ENCODE measurements around the gene GLIS1. TPM values are rescaled to one million over a fixed set of nuclear protein-coding genes. Genes with fewer than 3 reads are reported as not detected.

The GLIS1 gene
- total RNA-seq, 1 experiment from 2014 or later: 3.0 TPM

DNA sequence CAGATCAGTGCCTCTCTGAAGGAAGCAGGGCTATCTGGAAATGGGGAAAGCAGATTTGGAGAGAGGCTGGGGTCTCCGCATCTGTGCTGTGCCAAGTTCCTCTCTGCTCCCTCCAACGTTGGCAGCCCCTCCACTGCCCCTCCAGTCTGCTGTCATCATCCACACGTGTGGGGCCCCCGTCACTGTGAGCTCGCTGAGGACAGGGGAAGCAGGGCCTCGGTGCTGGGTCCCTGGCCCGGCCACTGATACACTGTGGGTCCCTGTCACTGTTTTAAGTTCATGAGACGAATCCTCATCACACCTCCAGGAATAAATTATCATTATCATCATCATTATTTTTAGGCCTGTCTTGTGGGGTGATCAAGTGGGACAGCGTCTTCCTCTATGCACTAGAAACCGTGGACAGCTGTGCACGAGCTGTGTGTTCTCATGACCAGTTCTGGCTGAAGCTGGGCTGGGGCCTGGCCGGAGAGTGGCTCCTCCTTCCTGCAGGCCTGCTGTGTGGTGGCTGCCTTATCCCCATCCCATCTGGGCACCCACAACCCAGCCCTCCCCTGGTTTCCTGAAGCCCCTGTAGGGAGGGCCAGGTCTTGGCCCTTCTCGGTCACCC, 227.5 kb downstream of the GLIS1 start:
- DNase-seq (ENCODE audit: low read depth): no peak

DNA sequence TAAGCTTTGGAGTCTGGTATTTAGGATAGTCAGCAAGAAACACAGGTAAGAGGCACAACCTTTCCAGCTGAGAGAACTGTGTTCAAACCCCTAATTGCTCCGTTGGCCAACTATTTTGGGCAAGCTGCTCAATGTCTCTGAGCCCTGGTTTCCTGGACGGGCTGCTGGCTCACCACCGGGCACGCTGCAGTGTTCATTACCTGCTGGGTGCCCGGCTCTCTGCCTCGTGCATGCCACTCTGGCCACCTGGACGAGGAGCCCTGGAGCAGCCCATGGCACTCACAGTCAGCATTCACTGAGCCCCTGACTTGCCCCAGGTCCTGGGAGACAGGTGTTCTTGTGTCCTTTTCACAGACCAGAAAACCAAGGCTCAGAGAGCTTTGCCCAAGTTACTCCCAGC, 228.7 kb downstream of the GLIS1 start:
- no peak for DNase-seq (ENCODE audit: low read depth)

DNA sequence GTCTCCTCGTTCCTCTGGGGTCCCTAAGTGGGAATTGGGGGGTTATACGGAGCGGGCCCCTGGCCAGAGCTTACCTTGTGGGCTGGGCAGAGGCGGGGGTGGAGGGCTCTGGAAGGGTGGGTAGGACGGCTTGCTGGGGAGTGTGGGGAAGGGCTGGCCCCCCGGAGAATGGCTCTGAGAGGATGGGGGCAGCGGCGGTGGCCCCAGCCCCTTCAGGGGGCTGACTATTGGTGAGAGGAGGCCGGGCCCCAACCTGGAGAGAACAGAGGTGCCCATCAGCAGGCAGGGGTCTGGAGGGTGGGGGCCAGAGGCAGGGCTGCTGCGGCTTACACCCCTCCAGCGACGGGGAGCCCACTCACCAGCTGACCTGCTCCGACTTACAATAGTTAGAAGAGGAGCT, 229.2 kb downstream of the GLIS1 start:
- DNase-seq (ENCODE audit: low read depth): no peak

DNA sequence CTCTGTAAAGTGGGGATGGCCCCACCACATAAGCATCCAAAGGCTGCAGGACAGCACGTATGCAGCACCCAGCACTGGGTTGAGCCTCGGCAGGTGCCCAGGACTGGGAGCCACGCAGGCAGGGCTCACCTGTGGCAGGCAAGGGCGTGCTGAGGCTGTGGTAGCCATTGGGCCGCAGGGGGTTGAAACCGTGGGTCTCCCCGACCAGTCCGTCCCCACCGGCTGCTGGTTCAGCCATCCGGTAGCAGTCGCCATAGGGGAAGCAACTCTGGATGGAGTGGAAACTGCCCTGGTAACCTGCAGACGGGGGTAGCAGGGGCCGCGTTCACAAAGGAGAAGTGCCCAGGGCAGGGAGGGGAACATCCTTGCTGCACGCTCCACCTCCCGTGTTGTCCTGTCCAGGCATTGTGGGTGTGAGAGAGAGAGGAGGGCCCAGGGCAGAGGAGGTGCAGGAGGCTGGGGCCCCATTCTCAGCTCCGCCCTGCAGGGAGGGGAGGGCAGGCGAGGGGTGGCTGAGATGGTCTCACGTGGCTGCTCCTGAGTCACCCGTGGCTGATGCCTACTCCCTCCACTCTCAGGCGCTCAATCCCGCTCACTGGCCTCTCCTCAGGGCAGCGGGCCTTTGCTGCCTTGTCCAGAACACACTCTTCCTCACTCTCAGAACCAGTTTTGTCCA, 229.8 kb downstream of the GLIS1 start:
- DNase-seq (ENCODE audit: low read depth): peak; percentile 65

DNA sequence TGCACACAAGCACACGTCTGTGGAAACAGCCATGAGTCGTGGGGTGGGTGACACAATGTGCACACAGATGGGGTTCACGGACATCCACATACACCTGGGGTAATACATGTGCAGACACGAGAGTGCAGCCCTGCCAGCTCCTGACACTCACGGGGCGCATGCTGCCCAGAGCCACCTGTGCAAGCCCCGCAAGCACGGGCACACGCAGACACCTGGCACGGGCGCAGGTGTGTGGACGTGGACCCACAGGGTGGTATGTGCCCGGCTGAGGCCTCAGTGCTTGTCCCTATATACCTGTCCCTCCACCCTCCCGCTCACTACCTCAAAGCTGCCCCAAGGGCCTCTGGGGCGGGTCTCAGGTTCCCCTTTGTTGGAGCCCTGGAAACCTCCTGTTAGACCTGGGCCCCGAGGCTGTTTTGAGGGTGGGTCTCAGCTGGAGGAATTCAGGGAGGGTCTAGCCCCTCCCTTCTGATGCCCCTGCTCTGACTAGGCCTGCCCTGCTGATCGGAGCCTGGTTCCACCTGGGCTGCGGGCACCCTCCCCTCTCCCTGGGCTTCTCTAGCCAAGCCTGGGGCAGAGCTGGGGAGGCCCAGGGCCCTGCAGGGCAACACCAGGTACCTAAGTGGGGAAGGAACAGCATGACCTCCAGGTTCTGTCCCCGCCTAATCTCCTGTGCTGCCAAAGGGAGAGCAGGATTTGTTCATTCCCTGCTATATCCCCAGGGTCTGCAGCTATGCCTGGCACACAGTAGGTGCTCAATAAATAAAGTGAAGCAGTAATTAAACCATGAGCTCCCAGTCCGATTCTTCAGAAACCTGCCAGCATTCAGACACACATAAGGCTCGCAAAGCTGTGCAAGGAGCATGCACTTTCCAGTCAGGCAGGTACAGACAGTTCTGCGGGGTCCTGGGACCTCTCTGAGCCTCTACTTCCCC, 230.6 kb downstream of the GLIS1 start:
- no peak for DNase-seq (ENCODE audit: low read depth)

DNA sequence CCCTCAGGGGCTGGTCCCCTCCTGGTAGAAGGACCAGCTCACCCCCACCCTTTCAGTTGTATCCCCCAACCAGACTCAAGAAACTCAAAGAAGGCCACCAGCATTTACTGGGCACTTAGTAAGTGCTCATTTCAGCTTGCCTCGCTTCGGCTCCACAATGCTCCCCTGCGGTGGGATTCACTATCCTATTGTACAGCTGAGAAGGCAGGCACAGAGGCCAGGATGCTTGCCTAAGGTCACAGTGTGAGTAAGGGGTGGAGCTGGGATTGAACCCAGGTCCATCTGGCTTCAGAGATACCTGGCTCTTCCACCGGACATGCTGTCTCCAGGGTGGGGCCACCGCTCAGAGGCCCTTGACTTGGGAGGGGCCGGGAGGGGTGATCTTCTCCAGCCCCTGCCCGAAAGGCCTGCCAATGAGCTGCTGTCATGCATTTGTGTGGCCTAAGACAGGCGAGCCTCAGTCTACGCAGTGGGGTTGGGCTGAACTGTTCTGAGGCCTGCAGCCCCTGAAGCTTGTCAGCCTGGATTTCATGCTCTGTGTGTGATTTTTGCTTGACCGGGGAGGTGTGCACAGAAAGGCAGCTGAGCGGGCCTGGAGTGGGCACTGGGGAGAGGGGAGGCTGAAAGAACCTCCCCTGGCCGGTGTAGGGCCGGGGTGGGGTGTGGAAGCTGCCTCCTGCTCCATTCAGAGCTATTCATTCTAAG, 231.7 kb downstream of the GLIS1 start:
- DNase-seq (ENCODE audit: low read depth): no peak

DNA sequence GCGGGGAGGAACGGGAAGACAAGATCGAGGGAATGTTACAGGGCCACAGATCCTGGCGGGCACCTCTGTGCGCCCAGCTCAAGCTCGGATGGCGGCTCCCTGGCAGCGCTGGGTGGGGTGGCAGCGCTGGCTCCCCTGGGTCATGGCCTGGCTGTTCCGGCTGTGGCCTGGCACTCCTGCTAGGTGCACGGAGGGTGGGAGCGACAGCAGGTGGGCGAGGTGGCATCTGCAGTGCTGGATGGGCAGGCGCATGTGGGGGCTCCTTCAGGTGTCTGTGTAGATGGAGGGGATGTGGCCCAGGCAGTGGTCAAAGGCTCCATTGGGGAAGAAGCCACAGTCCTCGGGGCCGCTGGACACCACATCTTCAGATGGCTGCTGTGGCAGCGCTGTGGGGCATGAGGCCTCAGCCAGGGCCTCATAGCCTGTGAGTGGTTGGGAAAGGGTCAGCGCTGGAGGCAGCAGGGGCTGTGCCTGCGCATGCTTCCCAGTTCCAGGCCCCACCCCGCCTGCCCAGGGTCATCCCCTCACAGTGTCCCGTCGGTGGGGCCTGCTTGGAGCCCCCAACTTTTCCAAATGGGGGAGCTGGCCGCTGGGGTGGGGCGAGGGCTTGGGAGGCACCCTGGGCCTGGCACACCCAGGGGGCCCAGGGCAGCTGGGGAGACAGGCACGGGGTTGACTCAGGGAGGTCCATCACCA, 232.5 kb downstream of the GLIS1 start:
- no peak for DNase-seq (ENCODE audit: low read depth)

DNA sequence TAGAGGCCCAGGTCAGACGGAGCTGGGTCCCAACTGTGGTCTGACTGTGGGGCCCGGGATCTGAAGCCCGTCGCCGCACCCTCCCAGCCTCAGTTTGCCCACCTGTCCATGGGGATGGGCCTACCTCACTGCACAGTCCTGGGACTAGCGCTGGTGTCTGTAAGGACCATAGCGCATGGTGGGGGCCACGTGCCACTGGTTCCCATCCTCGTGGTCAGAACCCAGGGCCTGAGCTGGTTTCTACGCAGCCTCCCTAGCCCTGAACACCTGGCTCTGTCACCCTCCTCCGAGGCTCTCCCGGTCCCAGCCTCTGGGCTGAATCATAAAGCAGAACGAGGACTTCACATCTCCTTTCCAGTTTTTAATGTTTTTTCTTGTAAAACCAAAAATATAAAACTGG, 233.1 kb downstream of the GLIS1 start:
- no peak for DNase-seq (ENCODE audit: low read depth)

DNA sequence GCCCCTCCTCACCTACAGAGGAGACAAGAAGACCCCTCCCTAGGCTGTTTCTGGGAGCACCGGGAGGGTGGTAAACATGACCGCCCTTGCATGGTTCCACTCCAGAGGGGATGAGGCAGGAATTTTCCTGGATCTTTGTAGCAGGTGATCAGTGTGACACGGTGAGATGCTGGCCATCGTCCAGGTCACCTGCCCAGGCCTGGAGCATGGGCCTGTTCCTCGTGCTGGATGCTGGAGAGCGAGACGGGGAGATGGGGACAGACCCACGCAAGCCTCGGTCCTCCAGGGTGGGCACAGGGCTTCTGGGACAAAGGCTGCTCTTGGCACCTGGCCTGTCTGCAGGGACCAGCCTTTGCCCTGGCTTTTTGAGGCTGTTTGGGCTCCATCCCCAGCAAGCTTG, 233.6 kb downstream of the GLIS1 start:
- DNase-seq (ENCODE audit: low read depth): no peak

DNA sequence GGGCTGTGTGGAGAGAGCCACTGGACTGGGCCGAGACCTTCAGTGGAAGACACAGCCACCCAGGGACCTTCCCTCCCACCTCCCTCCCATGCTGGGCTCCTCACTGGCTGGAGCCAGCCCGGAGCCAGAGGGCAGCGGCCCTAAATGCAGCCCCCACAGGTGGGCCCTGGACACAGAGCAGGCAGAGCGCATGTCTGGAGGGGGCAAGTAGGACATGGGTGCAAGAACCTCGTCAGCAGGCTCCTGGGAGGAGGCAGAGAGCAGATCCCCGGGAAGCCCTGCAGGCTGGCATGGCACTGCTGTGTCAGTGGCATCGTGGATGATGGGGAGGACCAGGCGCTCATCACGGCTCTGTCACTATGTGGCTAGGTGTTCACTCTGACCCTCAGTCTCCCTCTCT, 234.1 kb downstream of the GLIS1 start:
- DNase-seq (ENCODE audit: low read depth): no peak

DNA sequence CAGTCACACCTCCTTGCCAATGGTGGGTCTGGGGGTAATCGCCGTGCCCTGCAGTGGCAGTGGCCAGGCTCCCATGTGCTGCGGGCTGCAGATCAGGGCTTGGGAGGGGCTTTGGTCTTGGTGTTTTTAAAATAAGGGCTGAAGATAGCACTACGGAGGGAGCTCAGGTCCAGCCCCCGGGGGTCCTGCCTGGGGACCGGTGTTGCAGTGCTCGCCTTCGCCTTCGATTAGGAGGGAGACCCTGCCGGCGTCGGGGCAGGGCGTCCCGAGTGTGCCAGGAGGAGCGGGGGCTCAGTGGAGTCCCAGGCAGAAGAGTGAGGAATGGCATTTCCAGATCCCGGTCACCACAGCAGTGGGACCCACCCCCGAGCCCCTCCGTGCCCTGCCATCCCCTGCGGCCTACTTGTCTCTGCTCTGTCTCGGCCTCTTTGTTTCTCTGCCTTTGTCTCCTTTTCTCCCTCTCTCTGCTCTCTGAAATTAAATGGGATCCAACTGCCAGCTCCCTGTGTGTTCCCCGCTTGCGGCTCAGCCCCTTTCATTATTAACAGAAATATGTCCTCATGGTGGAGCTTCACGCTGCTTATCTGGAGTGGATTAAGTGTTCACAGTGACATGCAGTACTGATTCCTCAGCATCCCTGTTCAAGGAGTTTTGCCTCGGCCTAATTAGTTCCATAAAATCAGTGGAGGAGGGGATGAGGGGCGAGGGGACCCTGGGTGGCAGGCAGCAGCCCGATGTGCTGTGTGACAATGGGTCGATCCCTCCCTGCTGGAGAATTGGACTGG, 235.3 kb downstream of the GLIS1 start:
- DNase-seq (ENCODE audit: low read depth): no peak

DNA sequence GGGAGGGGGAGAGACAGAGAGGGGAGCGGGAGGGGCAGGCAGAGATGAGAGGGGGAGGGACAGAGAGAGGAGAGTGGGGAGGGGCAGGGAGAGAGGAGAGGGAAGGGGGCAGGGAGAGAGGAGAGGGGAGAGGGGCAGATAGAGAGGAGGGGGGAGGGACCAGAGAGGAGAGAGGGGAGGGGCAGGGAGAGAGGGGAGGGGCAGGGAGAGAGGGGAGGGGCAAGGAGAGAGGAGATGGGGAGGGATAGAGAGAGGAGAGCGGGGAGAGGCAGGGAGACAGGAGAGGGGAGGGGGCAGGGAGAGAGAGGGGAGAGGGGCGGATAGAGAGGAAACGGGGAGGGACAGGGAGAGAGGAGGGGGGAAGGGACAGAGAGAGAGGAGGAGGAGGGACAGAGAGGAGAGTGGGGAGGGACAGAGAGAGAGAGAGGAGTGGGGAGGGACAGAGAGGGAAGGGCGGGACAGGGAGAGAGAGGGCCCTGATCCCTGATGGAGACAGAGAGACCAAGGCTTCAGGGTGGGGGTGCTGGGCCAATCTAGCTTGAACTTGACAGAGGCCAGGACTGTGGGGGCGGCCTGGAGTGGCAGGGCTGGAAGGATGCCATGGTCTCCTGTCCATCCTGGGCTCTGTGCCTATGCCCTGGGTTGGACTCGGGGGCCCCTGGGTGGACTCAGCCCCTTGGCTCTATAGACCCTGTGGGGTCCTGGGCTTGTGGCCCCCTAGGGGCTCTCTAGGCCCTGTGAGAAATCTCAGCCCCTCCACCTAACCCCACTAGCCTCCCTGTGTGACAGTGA, 236.1 kb downstream of the GLIS1 start:
- DNase-seq (ENCODE audit: low read depth): no peak

DNA sequence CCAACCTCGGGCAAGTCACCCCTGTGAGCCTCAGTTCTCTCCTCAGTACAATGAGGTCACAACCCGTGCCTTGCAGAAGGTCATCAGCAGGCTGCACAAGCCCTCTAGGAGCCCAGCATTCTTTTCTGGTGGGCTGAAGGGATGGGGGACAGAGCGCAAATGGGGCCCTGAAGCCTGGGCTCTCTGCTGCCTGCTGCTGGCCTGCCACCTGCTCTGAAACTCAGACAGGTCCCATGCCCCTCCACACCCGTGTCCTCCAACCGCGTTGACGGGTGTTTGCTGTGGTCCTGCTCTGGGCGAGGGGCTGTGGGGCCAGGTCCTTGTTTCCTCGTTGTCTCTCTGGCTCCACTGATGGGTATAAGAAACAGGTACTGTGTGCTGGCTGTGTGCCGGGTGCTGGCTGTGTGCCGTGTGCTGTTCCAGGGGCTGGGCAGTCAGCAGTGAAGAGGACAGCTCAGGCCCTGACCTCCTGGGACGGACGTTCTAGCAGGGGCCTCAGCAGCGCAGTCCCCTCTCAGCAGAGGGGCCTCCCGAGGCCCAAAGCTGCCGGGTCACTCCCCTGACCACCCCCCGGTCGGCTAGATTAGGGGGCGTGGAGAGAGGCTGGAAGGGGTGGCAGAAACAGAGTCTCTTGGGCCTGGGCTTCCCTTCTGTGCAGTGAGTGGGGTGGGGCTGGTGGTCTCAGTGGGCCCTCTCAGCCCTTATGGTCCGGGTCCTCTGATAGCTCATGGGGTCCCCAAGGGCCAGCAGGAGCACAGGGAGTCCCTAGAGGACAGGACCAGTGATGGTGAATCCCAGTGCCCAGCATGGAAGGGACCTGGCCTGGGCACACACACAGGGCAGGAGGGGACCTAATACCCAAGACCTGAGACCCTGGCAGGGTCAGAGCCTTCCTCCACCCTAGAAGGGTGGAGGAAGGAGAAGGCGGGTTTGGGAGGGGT, 237.6 kb downstream of the GLIS1 start:
- no peak for DNase-seq (ENCODE audit: low read depth)

DNA sequence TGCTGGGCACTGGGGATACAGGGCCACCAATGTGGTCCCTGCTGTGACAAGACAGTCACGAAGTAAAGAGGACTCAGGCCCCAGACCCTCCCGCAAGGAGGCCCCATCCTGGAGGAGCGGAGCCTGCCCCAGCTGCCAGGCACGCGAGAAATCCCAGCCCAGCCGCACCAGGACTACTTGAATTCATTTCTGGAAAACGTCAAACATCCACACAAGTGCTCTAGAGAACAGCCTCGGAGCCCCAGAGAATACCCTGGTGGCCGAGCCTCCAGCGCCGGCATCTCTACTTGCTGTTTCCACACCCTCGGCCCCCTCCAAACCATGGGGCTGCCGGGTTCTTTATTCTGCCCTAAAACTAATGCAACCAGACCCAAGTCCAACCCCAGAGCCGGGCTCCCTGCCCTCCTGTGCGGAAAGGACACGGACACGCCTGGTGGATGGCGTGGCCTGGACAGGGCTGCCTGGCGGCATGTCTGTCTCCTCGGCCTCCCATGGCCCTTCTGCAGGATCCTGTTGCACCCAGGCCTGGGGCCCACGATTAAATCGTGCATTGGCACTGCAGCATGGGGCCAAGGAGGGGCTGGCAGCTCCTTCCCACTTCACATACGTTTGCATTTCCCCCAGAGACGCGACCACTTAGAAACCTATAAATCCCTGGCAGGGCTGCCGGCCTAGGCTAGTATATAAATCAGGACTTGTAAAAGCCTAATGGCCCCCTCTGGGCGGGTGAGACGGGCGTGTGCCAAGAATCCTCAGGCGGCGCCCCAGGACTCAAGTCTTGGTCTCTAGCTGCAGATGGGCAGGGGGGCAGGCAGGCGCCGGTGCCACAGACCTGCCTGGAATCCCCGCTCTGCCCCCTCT, 238.5 kb downstream of the GLIS1 start:
- DNase-seq (ENCODE audit: low read depth): no peak

DNA sequence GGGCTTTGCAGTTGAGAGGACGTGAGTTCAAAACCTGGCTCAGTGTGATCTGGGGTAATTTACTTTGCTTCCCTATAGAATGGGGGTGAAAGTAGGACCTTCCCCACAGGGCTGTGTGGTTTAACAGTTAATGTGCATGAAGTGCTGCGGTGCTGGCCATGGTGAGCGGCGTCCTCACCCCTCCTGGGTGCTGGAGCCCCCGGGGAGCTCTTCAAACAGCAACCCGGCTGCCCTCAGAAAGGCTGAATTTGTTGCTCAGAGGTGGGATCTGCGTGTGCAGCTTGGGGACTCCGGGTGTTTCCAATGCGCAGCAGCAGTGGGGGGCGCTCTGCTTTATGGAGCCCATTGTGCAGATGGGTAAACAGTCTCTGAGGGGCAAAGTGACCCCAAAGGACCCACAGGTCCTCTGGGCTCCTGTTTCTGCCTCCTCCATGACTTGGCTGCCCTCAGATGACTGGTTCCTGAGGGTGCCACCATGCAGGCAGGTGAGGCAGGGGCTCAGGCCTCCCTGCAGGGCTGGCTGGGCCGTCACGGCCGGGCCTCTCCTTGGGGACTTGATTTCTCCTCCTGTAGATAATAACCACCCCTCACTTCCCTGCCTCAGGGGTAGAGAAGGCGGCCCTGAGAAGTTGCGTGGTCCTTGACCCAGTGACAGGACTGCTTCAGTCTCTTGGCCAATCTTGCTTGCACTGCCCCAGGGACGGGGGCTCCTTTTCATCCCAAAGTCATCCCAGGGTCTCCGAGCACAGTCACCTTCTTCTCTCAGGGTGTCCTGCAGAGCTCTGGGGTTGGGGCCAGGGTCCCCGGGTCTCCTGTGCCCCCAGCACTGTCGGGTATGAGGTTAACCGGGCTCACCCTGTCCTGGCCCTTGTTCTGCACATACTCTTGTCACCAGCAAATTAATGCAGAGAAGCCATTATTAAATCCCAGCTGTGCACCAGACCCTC, 239.4 kb downstream of the GLIS1 start:
- DNase-seq (ENCODE audit: low read depth): no peak

DNA sequence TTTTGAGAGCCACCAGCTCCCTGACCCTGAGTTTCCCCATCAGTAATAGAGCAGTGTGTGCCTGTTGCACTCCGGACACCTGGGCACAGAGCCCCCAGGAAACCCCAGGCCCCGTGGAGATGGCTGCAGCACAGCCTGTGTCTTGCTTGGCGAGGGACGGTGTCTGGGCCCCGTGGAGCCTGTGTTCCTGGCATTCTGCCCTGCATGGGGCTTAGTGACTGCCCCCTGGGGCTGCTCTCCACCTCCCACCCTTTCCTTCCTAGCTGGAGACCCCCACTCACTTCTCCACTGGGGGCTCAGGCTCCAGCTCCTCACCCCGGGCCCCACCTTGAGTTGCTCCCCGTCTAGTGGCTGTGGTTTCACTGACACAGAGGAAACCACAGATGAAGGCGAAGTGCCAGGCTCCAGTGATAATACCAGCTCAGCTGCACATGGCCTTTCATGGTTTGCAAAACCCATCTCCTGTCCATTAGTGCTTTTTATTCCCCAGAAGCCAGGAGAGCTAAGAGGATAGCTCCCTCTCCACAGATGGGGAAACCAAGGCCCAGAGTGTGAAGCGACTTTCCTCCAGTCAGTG, 240.3 kb downstream of the GLIS1 start:
- peak; percentile 65 for DNase-seq (ENCODE audit: low read depth)

All from Daoy (cell line).